CD4-positive, alpha-beta T cell treated with Interleukin-12 subunit alpha and Interleukin-12 subunit beta, for 1 hour (primary cell): ENCODE data around the gene ARHGAP8.

Source experiments
- DNase-seq: peaks from one replicate; pipeline ENCODE4 v3.0.0-alpha.2; 2020

ARHGAP8 gene

GRCh38 chr22:44865193-44866057 lies 113.0 kb downstream of the ARHGAP8 start:
- no peak for DNase-seq

- no peak for DNase-seq
Observed at GRCh38 chr22:44869196-44869595, 116.8 kb downstream of the ARHGAP8 start.

GRCh38 chr22:44870021-44870420 lies 117.6 kb downstream of the ARHGAP8 start:
- DNase-seq, result no peak

GRCh38 chr22:44871782-44872181 lies 119.4 kb downstream of the ARHGAP8 start:
- DNase-seq, result no peak

GRCh38 chr22:44876921-44877320 lies 124.5 kb downstream of the ARHGAP8 start:
- no peak for DNase-seq

GRCh38 chr22:44878483-44879300 lies 126.3 kb downstream of the ARHGAP8 start:
- DNase-seq, result no peak

GRCh38 chr22:44879301-44879680 lies 126.9 kb downstream of the ARHGAP8 start:
- DNase-seq, result no peak

GRCh38 chr22:44880610-44881290 lies 128.4 kb downstream of the ARHGAP8 start:
- DNase-seq, result no peak

- no peak for DNase-seq
Observed at GRCh38 chr22:44881624-44882023, 129.2 kb downstream of the ARHGAP8 start.

GRCh38 chr22:44882226-44882905 lies 130.0 kb downstream of the ARHGAP8 start:
- DNase-seq, result no peak

- no peak for DNase-seq
Observed at GRCh38 chr22:44883011-44883421, 130.6 kb downstream of the ARHGAP8 start.

GRCh38 chr22:44884562-44884961 lies 132.2 kb downstream of the ARHGAP8 start:
- no peak for DNase-seq

GRCh38 chr22:44884968-44885805 lies 132.8 kb downstream of the ARHGAP8 start:
- no peak for DNase-seq

GRCh38 chr22:44885806-44886360 lies 133.5 kb downstream of the ARHGAP8 start:
- DNase-seq, result no peak

- no peak for DNase-seq
Observed at GRCh38 chr22:44887941-44888366, 135.6 kb downstream of the ARHGAP8 start.

- DNase-seq, result no peak
Observed at GRCh38 chr22:44888491-44889254, 136.3 kb downstream of the ARHGAP8 start.

GRCh38 chr22:44889255-44889878 lies 137.0 kb downstream of the ARHGAP8 start:
- DNase-seq, result no peak

- DNase-seq, result no peak
Observed at GRCh38 chr22:44890416-44891292, 138.3 kb downstream of the ARHGAP8 start.

- no peak for DNase-seq
Observed at GRCh38 chr22:44891293-44891747, 138.9 kb downstream of the ARHGAP8 start.
